Stimulated activated CD4-positive, alpha-beta T cell treated with anti-CD3 and anti-CD28 coated beads, TNF-alpha, amount 100 ng/mL, for 1 hour (primary cell): ENCODE data around the gene PLAU.
A peak's percentile ranks its signal among the peaks of the same experiment; 100 is the strongest.

Source experiments
- DNase-seq, 3 donors: peaks; one replicate each; pipeline ENCODE4 v3.0.0-alpha.2; 2020; ENCODE audit warnings: low read depth in 3 of 3, low spot score in 1 of 3

Gene PLAU

DNA sequence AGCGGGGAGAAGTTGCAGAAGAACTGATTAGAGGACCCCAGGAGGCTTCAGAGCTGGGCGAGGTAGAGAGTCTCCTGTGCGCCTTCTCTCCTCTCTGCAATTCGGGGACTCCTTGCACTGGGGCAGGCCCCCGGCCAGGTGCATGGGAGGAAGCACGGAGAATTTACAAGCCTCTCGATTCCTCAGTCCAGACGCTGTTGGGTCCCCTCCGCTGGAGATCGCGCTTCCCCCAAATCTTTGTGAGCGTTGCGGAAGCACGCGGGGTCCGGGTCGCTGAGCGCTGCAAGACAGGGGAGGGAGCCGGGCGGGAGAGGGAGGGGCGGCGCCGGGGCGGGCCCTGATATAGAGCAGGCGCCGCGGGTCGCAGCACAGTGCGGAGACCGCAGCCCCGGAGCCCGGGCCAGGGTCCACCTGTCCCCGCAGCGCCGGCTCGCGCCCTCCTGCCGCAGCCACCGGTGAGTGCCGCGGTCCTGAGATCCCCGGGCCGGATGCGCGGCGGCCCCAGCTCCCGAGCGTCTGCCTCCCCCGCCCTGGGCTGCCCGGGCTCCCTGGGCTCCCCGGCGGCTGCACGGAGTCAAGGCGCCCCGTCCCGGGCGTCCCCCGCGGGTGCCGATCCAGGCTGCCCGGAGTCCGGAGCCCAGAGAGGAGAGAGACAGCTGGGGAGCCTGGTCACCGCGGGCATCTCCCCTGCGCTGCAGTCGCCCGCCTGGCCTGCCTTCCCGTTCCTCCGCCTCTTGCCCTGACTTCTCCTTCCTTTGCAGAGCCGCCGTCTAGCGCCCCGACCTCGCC is at the start of gene PLAU:
TSS of gene PLAU (plus strand) at position 369 of the 789 bp plus-strand sequence. CDS start 424 bp downstream, outside the sequence.
- peak in 1 of 3 donors; percentile 14 for DNase-seq

DNA sequence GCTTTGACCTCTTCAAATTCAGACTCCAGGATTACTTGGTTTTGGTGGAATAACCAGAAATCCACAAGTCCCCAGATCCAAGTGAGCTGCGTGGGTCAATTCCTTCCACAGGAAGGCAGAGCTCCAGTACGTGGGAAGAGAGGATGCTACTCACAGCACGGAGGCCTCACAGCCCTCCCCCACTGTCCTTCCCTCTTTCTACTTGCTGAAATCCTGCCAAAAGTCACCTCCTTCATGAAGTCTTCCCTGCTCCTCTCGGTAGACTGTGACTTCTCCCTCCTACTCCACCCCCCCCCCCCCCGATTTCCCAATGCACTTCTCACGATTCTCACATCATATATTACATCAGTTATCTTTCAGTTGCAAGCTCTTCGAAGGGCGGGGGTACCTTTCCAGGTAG is 48.9 kb upstream of the PLAU start:
- DNase-seq = no peak

DNA sequence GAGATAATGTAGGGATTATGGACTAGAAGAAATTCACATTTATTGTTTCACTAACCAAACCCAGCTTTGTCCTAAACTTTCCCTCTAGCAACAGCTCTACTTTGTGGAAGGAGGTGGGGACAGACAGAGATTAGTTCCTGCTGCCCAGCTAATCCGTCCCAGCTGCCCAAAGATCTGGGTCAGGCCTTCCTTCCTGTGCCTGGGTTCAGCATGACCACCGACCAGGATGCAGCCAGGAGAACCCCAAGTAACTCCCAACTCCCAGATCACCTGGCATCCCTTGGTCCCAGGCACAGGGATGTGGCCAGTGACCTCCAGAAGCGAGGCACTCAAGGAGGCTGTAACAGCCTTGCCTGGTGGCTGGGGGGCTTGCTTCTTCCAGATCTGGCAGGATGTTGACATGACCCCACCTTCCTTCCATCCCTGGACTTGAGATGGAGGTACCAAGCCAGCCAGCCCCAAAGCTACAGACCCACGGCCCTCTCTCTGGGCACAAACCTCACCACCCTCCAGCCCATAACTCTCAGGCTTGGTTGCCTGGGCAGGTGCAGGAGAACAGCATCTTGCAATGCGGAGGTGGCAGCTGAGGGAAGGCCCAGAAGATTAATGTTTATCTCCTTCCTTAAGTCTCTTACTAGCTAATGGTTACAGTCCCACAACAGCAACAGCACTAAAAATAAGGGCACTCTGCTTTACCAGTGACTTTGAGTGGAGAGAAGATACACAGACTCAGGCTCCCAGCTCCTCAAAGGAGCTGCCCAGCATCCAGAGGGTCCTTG is 47.7 kb upstream of the PLAU start:
- DNase-seq = no peak

DNA sequence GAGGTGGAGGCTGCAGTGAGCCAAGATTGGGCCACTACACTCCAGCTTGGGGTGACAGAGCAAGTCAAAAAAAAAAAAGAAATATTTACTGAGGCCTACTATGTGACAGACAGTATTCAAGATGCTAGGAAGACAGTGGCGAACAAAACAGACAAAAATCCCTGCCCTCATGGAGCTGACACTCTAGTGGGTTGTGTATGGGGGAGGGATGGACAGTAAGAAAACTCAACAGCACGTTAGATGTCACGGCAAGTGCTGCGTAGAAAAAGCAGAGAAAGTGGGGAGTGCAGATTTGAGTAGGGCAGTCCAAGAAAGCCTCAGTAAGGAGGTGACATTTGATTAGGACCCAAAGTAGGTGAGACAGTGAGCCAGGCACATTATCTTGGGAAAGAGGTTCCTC is 46.7 kb upstream of the PLAU start:
- no peak for DNase-seq

DNA sequence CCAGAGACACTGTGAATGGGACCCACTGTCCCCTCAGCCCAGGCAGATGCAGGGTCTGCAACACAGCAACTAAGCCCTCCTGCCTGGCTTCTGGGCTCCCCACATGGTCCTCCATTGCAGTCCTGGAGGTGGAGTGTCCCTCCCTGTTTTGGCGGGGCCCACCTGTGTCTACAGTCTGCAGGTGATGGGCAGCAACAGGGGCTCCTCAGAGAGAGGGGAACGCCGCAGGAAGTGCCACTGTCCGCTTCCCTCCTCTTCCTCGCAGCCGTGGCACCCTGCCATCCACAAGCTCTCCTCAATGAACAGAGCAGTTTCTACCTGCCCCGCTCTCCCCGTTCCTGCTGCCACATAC is 45.8 kb upstream of the PLAU start:
- DNase-seq = no peak

DNA sequence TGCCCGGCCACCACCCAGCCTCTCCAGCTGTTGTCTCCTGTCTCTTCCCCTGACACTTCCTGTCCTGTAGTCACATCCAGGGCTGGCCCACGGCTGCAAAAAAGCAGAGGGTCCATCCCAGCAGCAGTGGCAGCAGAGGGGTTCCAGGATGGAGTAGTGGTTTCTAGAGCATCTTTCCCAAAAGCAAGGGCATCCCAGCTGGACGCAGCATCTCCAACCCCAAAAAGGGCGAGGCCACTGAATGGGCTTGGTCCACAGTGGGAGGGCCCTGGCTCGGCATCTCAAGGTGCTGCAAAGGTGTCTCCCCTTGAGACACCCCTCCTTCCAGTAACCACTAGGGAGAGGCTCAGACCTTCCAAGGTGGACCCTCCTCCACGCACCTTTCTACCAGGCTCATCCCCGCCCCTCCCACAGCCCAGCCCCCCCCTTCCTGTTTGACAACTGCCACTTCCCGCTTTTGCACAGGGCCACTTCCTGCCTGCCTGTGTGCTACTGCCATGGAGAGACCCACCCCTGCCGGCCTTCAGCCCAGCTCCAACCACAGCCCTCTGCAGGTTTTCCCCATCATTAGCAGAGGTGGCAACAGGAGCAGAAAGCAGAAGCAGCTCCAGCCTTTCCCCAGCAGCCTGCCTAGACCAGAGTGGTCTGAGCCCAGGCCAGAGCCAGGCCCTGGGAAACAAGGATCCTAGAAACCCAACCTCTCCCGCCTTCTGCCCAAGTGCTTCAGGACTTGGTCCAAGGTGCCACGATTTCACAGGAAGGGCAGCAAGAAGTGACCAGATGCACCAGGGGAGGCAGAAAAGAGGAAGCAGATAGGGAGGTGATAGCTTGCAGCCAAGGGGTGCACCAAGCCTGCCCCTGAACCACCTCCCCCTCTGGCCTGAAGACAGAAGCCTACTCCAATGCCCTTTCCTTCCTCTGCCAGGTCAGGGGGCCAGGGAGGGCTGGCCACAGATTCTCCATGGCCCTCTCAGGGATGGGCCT is 45.2 kb upstream of the PLAU start:
- DNase-seq = peak in 1 of 3 donors; percentile 16

DNA sequence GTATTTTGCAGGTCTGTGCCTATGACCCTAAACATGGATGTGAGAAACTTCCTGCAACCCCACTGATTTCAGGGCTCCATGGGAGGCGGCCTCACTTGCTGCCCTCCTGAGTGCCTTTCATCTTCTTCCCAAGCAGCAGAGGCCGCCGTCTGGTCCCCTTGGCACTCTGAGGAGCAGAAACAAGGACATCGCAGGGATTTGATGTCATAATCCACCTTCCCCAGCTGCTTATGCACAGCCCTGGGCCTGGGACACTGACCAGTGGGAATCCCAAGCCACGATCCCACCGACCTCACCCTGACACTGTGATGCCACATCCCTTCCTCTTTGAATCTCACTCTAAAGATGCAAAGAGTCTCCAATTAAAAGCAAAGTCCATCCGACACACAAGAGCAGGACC is 44.3 kb upstream of the PLAU start:
- DNase-seq = no peak

DNA sequence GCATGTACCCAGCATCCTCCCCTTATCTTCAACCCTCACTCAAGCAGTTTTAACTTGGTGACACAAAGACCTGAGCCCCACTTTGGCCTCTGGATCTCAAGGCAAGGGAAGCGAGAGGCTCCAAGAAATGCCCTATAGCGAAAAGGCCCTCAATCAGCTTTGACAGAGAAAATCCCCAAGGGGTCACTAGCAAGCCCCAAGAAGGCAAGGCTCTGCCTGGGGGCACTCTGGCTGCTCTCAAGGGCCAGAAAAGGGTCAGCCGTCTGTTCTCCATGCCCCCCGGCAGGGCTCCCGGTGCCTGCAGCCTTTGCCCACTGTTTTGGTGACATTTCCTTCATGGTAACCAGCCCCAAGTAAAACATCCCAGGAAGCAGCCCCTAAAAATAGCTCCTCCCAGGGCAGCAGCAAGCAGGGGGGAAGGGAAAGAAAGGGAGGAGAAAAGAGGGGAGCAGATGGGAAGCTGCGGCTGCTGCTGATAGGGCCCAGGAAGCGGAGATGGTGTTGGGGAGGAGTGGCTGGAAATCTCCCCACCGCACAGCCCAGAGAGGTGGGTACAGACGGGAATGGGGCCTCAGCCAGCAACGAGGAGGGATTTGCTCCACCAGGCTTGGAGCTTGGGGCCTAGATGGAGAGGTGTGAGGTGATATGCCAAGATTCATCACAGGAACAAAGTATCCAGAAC is 43.7 kb upstream of the PLAU start:
- DNase-seq = no peak

DNA sequence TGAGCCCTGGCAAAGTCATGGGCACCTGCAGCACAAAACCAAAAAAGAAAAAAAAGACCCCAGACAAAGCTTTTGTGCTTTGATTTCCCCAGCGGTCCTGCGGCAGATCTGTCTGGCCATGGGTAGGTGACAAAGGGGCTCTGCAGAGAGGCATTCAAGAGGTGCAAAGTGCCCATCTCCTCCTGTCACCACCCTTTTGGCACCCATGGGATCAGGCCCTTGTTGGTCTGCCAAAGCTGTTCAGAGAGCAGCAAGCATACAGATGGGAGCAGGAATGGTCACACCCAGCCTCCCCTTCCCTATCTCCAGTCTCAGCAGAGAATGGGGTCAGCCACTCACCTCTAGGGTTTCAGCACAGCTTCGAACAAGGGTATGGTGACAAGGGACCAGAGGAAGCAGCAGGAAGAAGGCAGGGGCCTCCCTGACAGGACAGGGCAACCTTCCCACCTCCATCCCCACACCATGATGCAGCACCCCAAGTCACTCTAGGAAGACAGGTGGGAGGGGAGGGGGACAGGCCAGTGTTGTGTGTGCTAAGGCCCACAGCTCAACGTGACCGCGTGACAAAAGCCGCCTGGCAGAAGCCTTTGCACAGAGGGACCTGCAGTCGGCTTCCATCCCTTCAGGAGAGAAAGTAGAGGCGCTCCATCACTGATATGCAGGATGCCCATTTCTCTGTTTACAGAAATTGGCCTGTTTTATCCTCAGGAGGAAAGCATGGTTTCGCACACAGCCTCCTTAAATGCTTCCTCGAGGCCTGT is 42.9 kb upstream of the PLAU start:
- DNase-seq = no peak

DNA sequence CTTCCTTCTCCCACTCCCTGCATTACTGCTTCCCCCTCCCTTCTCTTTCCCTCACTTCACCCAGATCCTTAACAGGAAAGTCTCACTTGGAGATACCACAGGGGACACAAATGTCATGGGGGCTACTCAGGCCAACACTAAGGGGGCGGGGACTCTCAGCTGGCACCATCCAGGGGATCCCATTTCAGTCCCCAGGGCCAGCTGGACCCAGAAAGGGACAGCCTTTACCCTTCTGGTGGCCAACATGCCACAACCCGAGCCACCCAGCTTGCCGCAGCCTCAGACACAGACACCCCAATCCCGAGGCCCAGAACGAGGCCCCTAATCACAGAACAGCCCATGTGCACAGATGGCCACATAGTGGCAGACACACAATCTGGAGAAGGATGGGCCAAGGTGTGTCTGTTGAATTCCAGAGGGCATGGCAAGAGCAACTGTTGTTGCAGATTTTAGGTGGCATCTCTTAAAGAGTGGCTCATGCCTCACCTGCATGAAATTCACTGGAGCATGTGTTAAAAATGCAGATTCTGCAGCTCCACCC is 42.2 kb upstream of the PLAU start:
- DNase-seq = no peak

DNA sequence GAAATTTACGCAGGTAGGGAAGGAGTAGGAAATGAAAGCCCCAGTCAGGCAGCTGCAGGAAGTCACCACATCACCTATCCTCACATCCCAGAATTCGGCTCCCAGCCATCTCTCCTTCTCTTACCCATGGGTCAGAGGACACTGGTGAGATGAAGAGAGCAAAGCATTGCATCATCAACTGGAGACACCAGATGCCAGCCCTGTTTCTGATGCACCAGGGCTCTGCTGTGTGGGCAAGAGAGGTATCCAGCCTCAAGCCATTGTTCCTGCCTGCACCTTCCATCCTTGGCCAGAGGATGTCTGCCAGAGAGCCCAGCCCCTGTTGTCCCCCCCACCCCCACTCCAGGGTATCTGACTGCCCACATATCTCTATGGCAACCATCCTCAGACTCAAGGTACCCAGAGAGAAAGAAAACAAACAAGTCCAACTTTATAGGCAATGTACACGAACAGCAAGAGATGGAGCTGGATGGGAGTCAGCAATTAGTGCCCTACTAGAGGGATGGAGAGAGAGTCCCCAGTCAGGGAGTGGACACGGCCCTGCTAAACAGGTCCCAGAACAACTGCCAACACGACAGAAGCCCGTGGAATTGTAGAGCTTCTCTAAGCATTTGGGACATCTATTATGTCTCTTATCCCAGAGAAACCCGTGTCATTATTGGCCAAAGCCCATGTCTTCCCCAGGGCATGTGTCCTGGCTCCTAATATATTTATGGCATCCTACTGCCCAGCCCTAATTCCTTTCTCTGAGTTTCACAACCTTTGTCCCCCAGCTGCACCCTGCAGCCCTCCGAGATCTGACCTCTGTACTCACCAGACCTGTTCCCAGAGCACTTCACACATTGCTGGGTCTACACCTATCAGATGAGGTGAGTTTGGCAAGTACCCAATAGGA is 39.4 kb upstream of the PLAU start:
- no peak for DNase-seq

DNA sequence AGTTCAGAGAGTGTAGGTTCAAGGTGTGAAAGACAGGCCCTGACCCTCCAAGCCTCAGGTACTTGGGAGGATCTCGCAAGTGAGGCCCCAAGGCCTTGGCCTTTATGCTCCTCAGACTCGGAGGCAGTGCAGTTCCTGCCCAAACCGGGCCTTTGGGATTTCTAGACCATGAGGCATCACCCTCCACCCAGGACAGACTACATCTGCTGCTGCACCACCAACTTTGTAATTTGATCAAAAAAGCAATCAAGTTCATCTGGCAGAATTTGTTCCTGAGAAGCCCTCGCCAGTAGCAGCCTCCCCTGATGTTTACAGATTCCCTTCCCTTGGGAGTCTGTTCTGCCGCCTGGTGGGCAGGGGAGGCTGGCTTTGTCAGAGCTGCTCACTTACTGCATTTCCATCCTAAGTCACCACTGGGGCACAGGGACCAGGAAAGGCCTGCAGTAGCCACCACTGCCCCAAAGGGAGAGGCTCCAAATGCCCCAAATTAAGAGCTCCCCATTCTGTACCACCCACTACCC is 38.7 kb upstream of the PLAU start:
- DNase-seq = no peak

DNA sequence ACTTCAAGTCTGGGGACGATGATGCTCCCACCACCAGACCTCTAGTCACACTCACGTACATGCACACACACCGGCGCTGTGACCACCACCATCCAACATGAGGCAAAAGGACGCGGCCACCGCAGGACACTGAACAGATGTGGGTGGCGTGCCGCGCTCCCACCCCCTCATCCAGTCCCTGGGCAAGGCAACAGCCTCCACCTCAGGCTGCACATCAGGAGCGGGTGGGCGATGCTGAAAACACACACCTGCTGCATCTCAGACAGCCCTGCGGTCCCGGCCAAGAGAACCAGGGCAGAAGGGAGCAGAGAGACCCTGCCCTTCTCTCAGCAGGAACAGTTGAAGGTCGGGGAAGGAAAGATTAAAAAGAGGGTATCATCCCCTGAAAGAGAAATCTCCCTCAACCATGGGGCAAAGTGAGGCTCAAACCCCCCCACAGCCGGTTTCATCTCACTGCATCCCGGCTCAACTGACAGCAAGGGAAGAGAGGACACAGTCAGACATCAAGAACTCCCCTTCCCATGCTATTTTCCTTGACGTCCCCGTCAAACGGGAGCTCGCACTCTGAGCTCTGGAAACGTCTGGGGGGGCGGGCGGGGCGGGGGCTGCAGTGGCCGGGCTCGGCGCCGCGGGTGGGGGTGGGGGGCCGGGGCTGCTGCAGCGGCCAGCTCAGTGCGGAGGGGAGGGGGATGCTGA is 37.6 kb upstream of the PLAU start:
- DNase-seq = no peak

DNA sequence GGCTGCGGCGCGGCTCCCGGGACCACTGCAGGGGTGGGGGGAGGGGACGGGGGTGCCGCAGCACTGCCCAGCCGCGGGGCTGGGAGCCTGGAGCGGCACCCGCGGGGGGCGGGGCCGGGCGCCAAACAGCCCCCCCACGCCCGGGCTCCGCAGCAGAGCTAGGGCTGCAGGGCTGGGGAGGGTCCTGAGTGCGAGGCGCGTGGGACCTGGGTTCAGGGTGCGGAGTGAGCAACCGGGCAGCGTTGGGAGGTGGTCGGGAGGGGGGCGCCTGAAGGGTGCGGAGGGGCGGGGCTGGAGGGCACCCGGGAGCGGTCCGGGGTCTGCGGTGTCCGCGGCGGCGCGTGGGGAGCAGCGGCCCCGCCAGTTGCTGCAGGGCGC is 37.1 kb upstream of the PLAU start:
- no peak for DNase-seq

DNA sequence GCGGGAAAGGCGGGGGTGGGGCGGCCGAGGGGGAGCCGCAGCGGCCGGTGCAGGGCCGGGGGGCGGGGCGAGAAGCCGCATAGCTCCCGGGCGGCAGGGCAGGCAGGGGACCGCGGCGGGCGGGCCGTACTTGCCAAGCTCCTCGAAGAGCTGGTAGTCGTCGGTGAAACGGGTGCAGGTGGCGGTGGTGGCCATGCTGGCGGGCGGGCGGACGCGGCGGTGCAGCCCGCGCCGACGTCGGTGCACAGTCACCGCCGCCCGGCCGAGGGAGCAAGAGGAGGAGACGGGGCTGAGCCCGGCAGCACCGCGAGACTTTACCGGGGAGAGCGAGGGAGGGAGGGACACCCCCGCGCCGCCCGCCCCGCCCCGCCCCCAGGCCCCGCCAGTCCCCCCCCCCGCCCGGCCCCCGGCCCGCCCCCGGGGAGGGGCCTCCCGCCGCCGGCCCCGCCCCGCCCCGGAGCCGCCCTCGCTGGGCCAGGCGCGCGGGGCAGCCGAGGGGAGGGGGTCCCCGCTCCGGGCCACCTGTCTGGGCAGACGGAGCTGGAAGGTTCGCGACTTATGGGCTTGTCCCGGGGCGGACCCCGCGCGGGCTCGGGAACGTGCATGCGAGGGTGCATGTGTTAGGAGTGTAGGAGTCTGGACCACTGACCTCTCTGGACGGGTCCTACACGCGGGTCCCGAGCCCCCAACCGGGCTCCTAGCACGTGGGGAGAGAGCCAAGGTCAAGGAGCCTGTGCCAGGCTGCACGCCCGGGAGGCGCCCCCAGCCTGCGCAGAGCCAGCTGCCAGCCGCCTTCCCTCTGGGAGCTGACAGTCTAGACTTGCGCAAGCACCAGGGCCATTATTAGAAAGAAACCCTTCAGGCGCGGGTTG is 36.4 kb upstream of the PLAU start, which contains the start of gene CAMK2G:
TSS of gene CAMK2G (minus strand) at position 289 of the 872 bp plus-strand sequence. CDS start at position 195, 94 bp downstream.
- peak; percentile 58 to 64 (median 61) for DNase-seq

DNA sequence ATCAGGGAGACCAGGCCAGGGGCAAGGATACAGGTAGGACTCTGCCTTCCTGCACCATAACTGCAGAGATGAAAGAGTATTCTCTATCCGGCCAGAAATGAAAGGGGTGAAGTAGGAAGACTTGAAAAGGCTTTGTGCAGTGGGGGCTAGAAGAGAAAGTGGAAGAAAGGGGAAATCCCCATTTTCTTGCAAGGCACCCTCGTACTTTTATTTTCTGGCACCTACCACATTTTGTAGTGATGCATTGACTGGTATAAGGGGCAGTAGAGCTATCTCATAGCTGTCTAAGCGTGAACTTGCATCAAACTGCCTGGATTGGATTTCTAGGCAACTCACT is 35.8 kb upstream of the PLAU start:
- no peak for DNase-seq

DNA sequence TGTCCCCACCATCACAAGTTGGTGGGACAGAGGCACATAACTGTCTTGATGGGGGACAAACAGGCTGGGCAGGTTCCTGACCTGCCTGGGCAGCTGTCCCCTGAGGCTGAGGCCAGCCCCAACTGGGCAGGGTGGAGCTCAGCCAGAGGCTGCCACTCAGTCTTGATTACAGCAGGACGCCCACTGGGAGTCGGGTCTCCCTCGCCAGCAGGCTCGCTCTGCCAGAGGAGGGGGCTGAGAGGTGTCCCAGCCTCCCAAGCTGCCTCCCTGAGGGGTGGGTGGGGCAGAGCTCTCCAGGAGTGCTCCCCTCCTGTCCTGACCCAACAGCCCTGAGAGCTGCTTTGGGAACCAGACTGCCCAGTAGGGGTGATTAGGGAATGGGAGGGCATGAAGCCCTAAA is 34.8 kb upstream of the PLAU start:
- DNase-seq = no peak
